ENCODE measurements around the gene ARMC3.

ARMC3 gene

DNA sequence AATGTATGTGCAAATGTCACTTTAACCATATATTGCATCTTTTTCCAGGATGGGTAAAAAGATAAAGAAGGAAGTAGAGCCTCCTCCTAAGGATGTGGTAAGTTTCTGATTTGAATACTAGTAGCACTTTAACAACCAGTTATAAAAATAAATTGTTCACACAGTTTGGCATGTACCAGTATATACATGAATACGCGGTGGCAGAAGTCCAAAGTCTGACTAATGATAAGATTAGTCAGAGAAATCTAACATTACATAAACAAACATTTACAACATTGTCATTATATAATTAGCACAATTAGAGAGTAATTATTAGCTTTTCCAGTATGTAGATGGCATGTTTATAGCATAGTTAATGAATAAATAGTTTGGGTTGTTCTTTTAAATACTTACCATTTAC lies 4.1 kb downstream of the ARMC3 start:
- FAIRE-seq, result no peak

DNA sequence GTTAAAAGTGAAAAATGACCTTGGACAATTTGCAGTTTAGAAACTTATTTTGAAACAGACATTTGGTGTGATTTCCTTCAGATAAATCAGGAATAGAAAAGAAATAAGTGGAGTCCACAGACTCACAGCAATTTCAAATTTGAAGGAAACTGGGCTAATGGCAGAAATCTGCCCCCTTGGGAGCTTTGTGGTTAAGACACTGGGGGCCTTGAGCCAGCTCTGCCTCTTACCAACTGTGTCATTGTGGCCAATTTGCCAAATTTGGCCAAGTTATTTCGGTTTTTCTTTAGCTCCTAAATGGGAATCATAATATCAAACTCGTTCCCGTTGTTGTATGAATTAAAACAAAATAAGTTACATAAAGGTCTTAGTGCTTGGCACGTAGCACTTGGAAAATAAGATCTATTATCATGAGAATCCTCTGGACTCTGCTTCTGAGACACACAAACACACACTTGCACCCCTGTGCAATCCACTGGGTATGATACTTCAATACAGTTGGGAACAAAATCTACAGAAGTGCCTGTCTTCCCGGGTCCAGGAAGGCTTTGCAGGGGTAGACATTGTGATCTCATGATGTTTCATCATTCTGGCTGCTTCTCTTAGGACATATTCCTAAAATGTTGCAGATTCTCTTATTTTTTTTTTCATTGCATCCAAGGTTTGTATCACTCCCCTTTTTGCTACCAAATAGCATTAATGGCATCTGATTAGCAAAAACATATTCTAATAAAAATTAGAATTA lies 4.9 kb downstream of the ARMC3 start:
- FAIRE-seq, result no peak

DNA sequence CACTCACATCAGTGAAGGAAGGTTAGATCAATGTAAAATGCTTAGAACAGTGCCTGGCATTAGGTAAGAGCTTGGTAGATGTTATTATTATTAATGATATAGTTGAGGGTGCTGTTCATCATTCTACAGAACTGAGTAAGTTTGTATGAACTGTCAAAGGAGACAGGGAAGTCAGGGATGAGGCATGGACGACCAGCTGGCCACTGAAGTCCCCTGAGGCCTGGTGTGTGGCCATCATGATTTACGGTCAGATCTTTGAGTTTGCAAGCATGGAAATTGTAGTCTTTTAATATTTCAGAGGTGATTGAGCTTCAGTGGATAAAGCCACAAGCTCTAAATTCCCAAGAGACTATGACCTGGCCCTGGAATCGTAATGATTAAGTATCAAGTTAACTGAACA lies 6.9 kb downstream of the ARMC3 start:
- FAIRE-seq, result no peak

DNA sequence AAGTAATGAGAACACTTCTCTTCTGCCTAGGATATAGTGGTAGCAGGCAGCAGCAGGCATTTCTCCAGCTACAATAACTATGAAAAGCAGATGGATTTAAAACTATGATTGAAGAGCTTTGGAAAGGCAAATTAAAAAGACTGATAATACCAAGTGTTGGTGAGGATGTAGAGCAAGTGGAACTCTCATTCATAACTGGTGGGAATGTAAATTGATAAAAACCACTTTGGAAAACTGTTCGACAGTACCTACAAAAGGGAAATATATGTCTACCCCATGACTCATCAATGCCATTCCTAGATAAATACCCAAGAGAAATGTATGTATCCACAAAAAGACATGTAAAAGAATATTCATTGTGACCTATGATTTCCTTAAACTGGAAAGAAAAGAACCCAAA lies 14.6 kb downstream of the ARMC3 start:
- no peak for FAIRE-seq

GRCh38 chr10:22945934-22946673 lies 18.3 kb downstream of the ARMC3 start:
- FAIRE-seq, result no peak

DNA sequence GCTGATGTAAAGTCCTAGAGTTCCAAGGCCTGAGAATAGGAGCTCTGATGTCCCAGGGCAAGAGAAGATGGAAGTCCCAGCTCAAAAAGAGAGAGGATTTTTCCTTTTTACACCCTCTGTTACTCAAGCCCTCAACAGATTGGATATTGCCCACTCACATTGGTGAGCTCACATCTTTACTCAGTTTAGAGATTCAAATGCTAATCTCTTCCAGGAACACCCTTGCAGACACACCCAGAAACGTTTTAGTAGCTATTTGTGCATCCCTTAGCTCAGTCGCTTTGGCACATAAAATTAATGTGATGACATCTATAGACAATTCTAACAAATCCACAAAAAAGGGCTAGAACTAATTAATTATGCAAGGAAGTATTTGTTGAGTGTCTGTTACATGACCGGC lies 27.1 kb downstream of the ARMC3 start:
- no peak for FAIRE-seq

DNA sequence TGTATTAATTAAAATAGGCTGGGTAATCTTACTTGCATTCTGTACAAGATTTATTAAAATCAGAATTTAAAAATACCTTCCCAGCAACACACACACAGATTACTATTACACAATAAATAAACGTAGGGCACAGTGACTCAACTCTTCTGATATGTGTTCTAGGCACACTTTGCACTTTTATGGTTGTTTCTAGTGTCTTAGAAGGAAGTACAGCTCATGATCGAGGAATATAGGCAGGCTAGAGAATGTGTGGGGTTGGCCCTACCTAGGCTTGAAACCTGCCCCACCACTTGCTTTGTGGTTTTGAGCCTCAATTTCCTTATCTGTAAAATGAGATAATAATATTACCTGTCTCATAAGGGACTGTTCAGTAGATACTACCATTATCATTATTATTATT lies 30.5 kb downstream of the ARMC3 start:
- FAIRE-seq, result no peak

- no peak for FAIRE-seq
Observed at GRCh38 chr10:22959292-22959691, 31.4 kb downstream of the ARMC3 start.

DNA sequence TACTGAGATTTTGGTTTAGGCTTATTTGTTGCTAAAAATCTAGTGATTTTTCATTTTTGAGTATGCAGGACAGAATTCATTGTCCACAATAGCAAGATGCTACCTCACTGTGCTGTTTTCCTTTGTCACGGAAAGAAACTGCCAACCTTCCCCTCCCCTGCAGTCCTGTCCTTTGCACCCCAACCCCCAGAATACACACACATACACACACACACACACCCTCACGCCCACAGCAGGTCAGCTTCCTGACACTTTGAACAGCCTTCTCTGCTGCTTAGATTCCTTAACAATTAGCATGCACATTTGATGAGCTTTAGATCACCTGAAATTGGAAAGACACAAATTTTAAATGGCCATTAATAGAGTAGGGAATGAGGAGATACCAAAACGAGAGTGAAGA lies 32.1 kb downstream of the ARMC3 start:
- FAIRE-seq, result no peak

GRCh38 chr10:22962817-22963216 lies 35.0 kb downstream of the ARMC3 start:
- no peak for FAIRE-seq

DNA sequence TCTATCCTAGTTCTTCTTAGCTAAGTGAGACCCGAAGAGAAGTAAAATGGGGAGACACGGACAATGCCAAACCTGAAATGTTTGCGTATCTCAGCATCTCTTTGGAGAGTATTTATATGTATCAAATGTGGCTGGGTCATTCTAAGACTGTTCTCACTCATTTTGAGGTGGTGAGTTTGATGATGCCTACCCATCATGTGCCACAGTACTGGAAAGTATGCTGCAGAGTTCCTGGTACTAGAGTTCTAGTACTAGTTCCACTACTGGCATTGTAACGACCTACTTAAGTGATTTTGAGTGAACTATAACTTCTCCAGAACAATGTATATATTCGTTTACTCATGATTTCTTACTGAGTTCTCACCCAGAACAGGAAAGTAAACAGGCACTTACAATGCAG lies 41.9 kb downstream of the ARMC3 start:
- no peak for FAIRE-seq

GRCh38 chr10:22976534-22976933 lies 48.7 kb downstream of the ARMC3 start:
- FAIRE-seq, result no peak

DNA sequence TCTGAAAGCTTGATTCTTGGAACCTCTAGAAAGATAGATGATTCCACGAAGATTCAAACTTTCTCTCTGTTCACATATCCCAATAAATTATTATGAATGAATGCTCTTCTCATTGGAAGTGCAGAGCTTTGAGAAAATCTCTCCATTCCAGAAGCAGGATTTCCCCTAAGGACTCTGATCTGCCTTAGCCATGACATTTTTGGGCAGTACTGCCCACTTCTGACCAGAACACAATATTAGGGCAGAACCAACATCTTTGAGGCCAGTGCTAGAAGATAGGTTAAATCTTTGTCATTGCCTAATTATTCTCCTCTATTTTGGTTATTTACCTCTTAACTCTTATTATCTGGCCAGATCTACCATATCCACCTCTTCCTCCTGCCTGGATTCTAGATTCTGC lies 49.9 kb downstream of the ARMC3 start:
- no peak for FAIRE-seq

- FAIRE-seq, result no peak
Observed at GRCh38 chr10:22978287-22978686, 50.4 kb downstream of the ARMC3 start.

DNA sequence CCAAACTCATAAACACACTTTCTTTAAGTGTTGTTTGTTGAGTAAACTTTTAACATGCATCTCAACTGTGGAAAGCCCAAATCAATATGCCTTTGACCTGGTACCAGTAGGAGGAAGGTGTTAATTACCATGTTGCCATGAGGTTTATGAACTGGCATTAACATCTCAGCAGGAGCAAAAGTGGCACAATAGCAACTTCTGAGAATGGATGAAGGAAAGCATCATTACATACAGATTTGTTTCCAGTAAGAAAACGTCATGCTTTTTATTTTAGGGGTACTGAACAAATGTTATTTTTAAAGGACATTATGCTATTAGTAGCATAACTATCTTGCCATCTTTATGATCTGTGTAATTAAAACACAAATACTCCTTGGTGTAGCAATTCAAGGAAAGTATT lies 51.1 kb downstream of the ARMC3 start:
- no peak for FAIRE-seq

GRCh38 chr10:22980822-22981221 lies 53.0 kb downstream of the ARMC3 start:
- no peak for FAIRE-seq

GRCh38 chr10:22984066-22984465 lies 56.2 kb downstream of the ARMC3 start:
- no peak for FAIRE-seq

GRCh38 chr10:22986771-22987542 lies 59.1 kb downstream of the ARMC3 start:
- FAIRE-seq, result peak; percentile 61

DNA sequence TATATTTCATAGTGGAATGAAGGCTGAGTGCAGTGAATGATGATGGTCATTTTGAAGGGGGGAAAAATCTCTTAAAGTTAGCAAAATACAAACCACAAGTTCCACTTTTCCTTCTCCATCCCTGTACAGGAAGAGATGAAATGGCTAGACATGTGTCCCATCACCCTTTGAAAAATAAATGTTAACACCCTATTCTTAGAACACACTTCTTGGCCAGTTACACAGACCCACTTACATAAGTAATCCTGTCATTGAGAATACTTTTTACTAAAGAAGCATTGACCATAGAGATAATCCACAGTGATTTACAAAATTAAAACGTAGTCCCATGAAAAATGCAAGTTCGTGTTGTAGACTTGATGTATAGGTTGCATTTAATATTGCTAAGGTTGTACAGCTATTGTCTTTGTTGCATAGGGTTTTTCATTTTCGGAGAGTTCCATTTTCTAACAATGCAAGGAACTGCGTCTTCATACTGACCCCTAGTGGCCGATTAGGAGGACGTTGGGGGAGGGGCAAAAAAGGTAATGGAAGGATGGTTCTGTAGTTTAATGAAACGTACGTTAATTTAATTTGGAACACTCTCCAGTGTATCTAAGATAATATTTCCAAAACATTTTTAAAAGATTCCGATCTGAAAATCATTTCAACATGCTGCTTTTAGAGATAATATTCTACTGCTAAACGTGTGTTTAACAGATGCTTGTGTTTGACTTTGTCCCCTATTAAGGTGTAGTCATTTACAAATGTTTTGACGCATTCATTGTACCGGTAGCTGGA lies 60.9 kb downstream of the ARMC3 start:
- peak; percentile 85 for FAIRE-seq

- FAIRE-seq, result no peak
Observed at GRCh38 chr10:22990443-22990842, 62.6 kb downstream of the ARMC3 start.

- no peak for FAIRE-seq
Observed at GRCh38 chr10:22992075-22992474, 64.2 kb downstream of the ARMC3 start.

GRCh38 chr10:22992621-22993020 lies 64.8 kb downstream of the ARMC3 start:
- no peak for FAIRE-seq

DNA sequence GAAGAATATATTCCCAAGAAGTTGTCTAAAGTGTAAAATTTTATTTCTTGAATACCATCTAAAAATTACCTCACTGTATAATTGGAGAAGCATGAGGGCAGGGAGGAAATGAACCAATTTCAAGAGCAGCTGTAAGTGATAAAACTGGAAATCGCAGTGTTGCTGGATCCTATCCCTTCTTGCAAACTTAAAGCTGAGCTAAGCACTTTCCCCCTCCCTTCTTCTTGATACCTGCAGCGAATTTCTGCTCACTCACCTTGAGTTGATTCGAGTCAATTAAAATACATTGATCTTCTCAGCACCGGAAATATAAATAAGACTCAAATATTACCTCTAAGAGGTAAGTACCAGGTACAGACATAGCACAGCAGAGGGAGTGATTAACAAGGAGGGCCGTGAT lies 65.5 kb downstream of the ARMC3 start:
- FAIRE-seq, result no peak
